ENCODE data around the gene ZNF195.
A peak's percentile ranks its signal among the peaks of the same experiment; 100 is the strongest.

DNA sequence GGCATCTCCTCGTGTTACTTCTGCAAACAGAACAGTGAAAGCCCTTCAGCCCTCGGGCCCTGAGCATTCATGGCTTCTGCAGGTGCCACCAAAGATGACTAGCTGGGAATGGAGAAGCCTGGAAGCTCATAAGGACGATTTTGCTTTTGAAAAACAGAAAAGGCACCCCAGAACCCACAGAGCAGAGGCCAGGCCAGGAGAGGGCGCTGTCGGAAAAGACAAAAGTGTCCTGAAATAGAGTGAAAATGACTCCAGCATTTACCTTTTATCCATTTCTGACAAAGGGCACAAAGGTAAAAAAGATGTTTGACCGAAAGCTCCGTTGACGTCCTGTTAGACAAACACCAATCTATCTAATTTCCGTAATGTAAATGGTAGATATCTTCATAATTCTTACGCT, 37.6 kb downstream of the ZNF195 start:
- peak; percentile 61 to 63 for TF ChIP-seq CTCF (conservative IDR thresholded peaks at IDR 0.05 in 1 of 2, IDR thresholded peaks at IDR 0.05 in 1 of 2; ENCODE audit: low read depth in 1 of 2, low read length in 2 of 2)
- no peak for TF ChIP-seq EZH2 (IDR thresholded peaks at IDR 0.05; ENCODE audit: low read length, missing control alignments)

Measured in fibroblast of lung (primary cell).